ENCODE measurements around the gene ARCN1.
"Not testable (repeated sequence)": the region's sequence is repeated elsewhere in the genome, so short reads cannot be mapped to it uniquely, and the experiment has no call there.

ARCN1 gene

GRCh38 chr11:118544647-118545010 lies 27.6 kb upstream of the ARCN1 start:
- DNase-seq: no peak

GRCh38 chr11:118545533-118545932 lies 26.7 kb upstream of the ARCN1 start:
- DNase-seq: no peak

GRCh38 chr11:118547132-118547531 lies 25.1 kb upstream of the ARCN1 start:
- DNase-seq: no peak

GRCh38 chr11:118552341-118552740 lies 19.9 kb upstream of the ARCN1 start:
- no peak for DNase-seq

GRCh38 chr11:118560806-118561205 lies 11.4 kb upstream of the ARCN1 start:
- no peak for DNase-seq

GRCh38 chr11:118565051-118565450 lies 7.2 kb upstream of the ARCN1 start:
- DNase-seq: no peak

GRCh38 chr11:118569670-118570069 lies 2.5 kb upstream of the ARCN1 start:
- DNase-seq: no peak

GRCh38 chr11:118570787-118571186 lies 1.4 kb upstream of the ARCN1 start:
- DNase-seq: no peak

GRCh38 chr11:118571701-118572060 lies 528 bp upstream of the ARCN1 start:
- DNase-seq: not testable (repeated sequence)

- peak; percentile 61 for DNase-seq
These were observed 857 bp downstream of the ARCN1 start for GRCh38 chr11:118572981-118573550.

- no peak for DNase-seq
These were observed 2.4 kb downstream of the ARCN1 start for GRCh38 chr11:118574636-118575035.

- not testable (repeated sequence) for DNase-seq
These were observed 5.8 kb downstream of the ARCN1 start for GRCh38 chr11:118577995-118578394.

- no peak for DNase-seq
These were observed 8.8 kb downstream of the ARCN1 start for GRCh38 chr11:118581057-118581456.

- DNase-seq: no peak
These were observed 15.7 kb downstream of the ARCN1 start for GRCh38 chr11:118587952-118588351.

- DNase-seq: no peak
These were observed 20.6 kb downstream of the ARCN1 start for GRCh38 chr11:118592616-118593367.

GRCh38 chr11:118594984-118595383 lies 22.8 kb downstream of the ARCN1 start:
- DNase-seq: peak; percentile 80

- DNase-seq: no peak
These were observed 24.3 kb downstream of the ARCN1 start for GRCh38 chr11:118596224-118597146.

GRCh38 chr11:118597556-118597955 lies 25.3 kb downstream of the ARCN1 start:
- no peak for DNase-seq

GRCh38 chr11:118602331-118602730 lies 30.1 kb downstream of the ARCN1 start:
- no peak for DNase-seq

GRCh38 chr11:118603709-118604108 lies 31.5 kb downstream of the ARCN1 start:
- not testable (repeated sequence) for DNase-seq

GRCh38 chr11:118604566-118604965 lies 32.4 kb downstream of the ARCN1 start:
- DNase-seq: no peak

- DNase-seq: no peak
These were observed 33.1 kb downstream of the ARCN1 start for GRCh38 chr11:118605116-118605867.
